Activated naive CD8-positive, alpha-beta T cell treated with anti-CD3 and anti-CD28 coated beads for 36 hours (primary cell): ENCODE measurements around the gene MXRA7. TPM values are rescaled to one million over a fixed set of nuclear protein-coding genes. Genes with fewer than 3 reads are reported as not detected.
A peak's percentile ranks its signal among the peaks of the same experiment; 100 is the strongest.
"Not testable (repeated sequence)": the region's sequence is repeated elsewhere in the genome, so short reads cannot be mapped to it uniquely, and the experiment has no call there.

ENCODE experiments used
- DNase-seq: peaks from one replicate; pipeline ENCODE4 v3.0.0; 2021
- H3K27ac Mint-ChIP-seq: one replicate; pipeline ENCODE4 v1.8.0; 2022; ENCODE audit warnings: mild to moderate bottlenecking, moderate library complexity, mixed read lengths
- H3K27me3 Mint-ChIP-seq: one replicate; pipeline ENCODE4 v1.8.0; 2022; ENCODE audit warnings: mild to moderate bottlenecking, mixed read lengths
- H3K36me3 Mint-ChIP-seq: one replicate; pipeline ENCODE4 v1.8.0; 2021; ENCODE audit warnings: mild to moderate bottlenecking, mixed read lengths
- H3K4me1 Mint-ChIP-seq: one replicate; pipeline ENCODE4 v1.8.0; 2021; ENCODE audit warnings: mixed read lengths
- H3K4me3 Mint-ChIP-seq: one replicate; pipeline ENCODE4 v1.8.0; 2022; ENCODE audit warnings: mild to moderate bottlenecking, moderate library complexity, mixed read lengths
- H3K9me3 Mint-ChIP-seq: one replicate; pipeline ENCODE4 v1.8.0; 2022; ENCODE audit warnings: mixed read lengths
- total RNA-seq, 2 experiments: library from RNA; stranded (reverse); gene quantifications; one replicate each; pipeline ENCODE4 v1.2.3, GENCODE V29; 2021

Gene MXRA7
- total RNA-seq, 2 experiments from 2014 or later: 13.7 to 14.8 TPM

- Mint-ChIP-seq H3K4me1 (peaks cover 36% of the 10 kb centered on the region), H3K36me3 (peaks cover 60% of the 10 kb centered on the region), H3K9me3 (no peaks in the 10 kb centered on the region), H3K4me3 (peak within 1 kb of the TSS; percentile 98), H3K27me3 (no peaks in the 10 kb centered on the region), H3K27ac (peak within 1 kb of the TSS; percentile 98)
- DNase-seq: peak; percentile 84
Observed at GRCh38 chr17:76726776-76727718, 16.3 kb upstream of the MXRA7 start, which contains the start of gene METTL23. Gene METTL23, plus strand, starts transcription at chr17:76726839. Its CDS starts 2,872 bp downstream, at chr17:76729711.

GRCh38 chr17:76726231-76726775 is 15.5 kb upstream of the MXRA7 start, which contains the start of gene JMJD6:
Gene JMJD6, minus strand, starts transcription at chr17:76726606. Its CDS starts 131 bp downstream, at chr17:76726475.
- peaks cover 61% of the 10 kb centered on the region for H3K36me3 Mint-ChIP-seq
- H3K27ac Mint-ChIP-seq: peak within 1 kb of the TSS; percentile 98
- H3K4me1 Mint-ChIP-seq: peaks cover 37% of the 10 kb centered on the region
- H3K4me3 Mint-ChIP-seq: peak within 1 kb of the TSS; percentile 98
- DNase-seq: peak; percentile 95
- no peaks in the 10 kb centered on the region for H3K27me3 Mint-ChIP-seq
- H3K9me3 Mint-ChIP-seq: no peaks in the 10 kb centered on the region

- Mint-ChIP-seq H3K36me3 (peaks cover 66% of the 10 kb centered on the region), H3K9me3 (no peaks in the 10 kb centered on the region), H3K4me3 (peak overlapping the region; percentile 98), H3K27ac (peak overlapping the region; percentile 94), H3K27me3 (no peaks in the 10 kb centered on the region), H3K4me1 (peaks cover 39% of the 10 kb centered on the region)
- DNase-seq: peak; percentile 80
Observed at GRCh38 chr17:76725580-76726230, 14.9 kb upstream of the MXRA7 start.

DNA sequence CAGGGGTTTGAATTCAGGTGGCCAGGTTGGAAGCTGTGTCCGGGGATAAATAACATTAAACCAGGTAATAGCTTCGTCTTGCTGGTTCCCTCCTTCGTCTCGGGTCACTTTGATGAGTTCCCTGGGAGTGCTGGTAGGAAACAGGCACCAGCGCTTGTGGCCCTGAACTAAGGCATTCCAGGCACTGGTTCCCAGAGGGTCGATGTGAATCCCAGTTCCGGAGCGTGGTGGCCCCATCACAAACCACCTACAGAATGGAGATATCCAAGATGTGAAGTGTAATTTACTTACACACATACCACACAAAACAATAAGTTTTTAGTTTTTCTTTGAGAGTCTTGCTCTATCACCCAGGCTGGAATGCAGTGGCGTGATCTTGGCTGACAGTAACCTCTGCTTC is 13.0 kb upstream of the MXRA7 start:
- peaks cover 62% of the 10 kb centered on the region for H3K36me3 Mint-ChIP-seq
- peaks cover 33% of the 10 kb centered on the region for H3K4me1 Mint-ChIP-seq
- no peak for DNase-seq
- H3K4me3 Mint-ChIP-seq: no peak overlapping the region
- peak overlapping the region; percentile 8 for H3K27ac Mint-ChIP-seq
- no peaks in the 10 kb centered on the region for H3K9me3 Mint-ChIP-seq
- no peaks in the 10 kb centered on the region for H3K27me3 Mint-ChIP-seq

DNA sequence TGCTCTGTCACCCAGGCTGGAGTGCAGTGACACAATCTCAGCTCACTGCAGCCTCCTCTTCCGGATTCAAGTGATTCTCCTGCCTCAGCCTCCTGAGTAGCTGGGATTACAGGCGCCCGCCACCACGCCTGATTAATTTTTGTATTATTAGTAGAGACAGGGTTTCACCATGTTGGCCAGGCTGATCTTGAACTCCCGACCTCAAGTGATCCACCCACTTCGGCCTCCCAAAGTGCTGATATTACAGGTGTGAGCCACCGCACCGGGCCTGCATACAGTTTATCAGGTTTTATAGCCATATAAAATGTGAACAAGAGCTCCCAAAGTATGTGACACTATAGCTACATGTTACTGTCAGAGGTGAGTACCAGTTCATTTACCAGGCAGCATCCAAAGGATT is 12.2 kb upstream of the MXRA7 start:
- peaks cover 61% of the 10 kb centered on the region for H3K36me3 Mint-ChIP-seq
- H3K4me3 Mint-ChIP-seq: peak overlapping the region; percentile 34
- not testable (repeated sequence) for H3K9me3 Mint-ChIP-seq, DNase-seq, H3K27me3 Mint-ChIP-seq
- H3K4me1 Mint-ChIP-seq: peaks cover 30% of the 10 kb centered on the region
- H3K27ac Mint-ChIP-seq: peak overlapping the region; percentile 29

GRCh38 chr17:76722279-76722678 is 11.5 kb upstream of the MXRA7 start:
- DNase-seq: no peak
- Mint-ChIP-seq H3K4me1 (peaks cover 28% of the 10 kb centered on the region), H3K36me3 (peaks cover 57% of the 10 kb centered on the region), H3K27me3 (no peaks in the 10 kb centered on the region), H3K4me3 (no peak overlapping the region), H3K9me3 (no peaks in the 10 kb centered on the region), H3K27ac (peak overlapping the region; percentile 62)

DNA sequence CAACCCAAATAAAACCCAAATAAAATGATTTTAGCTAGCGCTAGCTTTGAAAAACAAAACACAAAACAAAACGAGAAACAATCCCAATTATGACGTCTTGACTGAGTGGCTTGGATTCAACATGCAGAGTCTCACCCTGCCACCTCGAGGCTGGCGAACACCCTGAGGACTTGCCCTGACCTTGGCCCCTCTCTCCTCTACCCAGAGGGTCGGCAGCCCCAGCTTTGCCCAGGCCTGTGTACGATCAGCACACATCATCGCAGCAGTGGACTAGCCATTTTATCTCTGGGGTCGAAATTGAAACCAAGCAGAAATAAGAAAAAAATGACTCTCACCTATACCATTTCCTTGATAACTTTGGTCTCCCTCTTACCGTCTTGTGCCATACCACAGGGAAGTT is 10.7 kb upstream of the MXRA7 start:
- no peak for DNase-seq
- peaks cover 60% of the 10 kb centered on the region for H3K36me3 Mint-ChIP-seq
- peaks cover 35% of the 10 kb centered on the region for H3K4me1 Mint-ChIP-seq
- no peaks in the 10 kb centered on the region for H3K9me3 Mint-ChIP-seq
- no peak overlapping the region for H3K4me3 Mint-ChIP-seq
- H3K27ac Mint-ChIP-seq: peak overlapping the region; percentile 62
- no peaks in the 10 kb centered on the region for H3K27me3 Mint-ChIP-seq

DNA sequence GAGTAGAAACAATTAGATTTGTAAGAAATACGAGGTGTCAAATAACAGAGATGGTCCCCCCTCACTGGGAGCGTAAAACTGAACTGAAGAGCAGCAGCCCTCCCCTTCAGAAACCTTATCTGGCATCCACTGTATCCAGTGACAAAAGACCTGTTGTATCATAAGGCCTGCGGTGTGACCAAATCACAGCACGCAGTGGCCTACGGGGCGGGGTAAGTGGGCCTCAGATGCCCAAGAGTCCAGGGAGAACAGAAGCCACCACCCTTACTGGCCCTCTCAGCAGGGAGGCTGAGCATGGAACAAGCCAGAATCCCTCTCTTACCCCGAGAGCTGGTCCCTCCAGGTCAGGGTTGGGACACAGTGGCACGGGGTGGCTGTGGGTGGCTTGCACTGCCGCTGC is 10.2 kb upstream of the MXRA7 start:
- Mint-ChIP-seq H3K27ac (no peak overlapping the region), H3K9me3 (no peaks in the 10 kb centered on the region), H3K27me3 (no peaks in the 10 kb centered on the region), H3K36me3 (peaks cover 65% of the 10 kb centered on the region), H3K4me1 (peaks cover 40% of the 10 kb centered on the region), H3K4me3 (no peak overlapping the region)
- no peak for DNase-seq

DNA sequence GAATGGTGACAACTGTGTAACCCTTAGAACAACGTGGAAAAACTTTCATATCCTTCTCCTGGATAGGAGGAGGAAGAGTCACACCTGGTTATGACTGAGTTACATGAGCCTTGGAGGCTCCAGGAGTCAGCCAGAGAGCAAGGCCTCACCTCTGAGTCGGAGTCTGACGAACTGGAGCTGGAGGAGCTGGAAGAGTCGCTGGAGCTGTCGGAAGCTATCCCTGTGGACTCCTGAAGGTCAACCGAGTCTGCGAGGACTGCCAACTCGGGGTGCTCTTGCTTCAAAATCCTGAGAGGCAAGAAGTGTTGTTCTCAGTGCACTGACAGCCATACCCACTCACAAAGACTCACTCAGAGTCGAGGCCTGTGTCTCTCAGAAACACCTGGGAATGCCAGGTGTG is 9.4 kb upstream of the MXRA7 start:
- H3K9me3 Mint-ChIP-seq: no peaks in the 10 kb centered on the region
- peaks cover 44% of the 10 kb centered on the region for H3K4me1 Mint-ChIP-seq
- no peak for DNase-seq
- peaks cover 67% of the 10 kb centered on the region for H3K36me3 Mint-ChIP-seq
- H3K27ac Mint-ChIP-seq: no peak overlapping the region
- H3K4me3 Mint-ChIP-seq: no peak overlapping the region
- no peaks in the 10 kb centered on the region for H3K27me3 Mint-ChIP-seq

DNA sequence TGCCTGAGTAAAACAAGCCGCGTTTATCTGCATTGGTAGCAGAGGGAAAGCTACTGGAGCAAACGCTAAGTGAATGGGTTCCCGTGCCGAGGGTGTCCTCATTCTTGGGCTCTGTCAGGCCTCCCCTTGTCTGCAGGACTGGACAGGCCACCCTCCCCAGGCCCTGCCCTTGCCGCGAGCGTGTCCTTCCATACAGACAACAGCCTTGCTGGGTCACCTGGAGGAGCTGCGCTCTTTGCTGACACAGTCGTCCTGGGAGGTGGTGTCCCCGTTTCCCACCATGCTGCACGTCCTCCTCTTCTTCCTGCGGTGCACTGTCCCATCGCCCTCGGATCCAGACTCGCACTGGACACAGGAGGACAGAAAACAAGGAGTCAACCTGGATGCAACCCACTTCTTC is 7.8 kb upstream of the MXRA7 start:
- Mint-ChIP-seq H3K27me3 (no peaks in the 10 kb centered on the region), H3K27ac (no peak overlapping the region), H3K36me3 (peaks cover 62% of the 10 kb centered on the region), H3K4me3 (no peak overlapping the region), H3K4me1 (peaks cover 55% of the 10 kb centered on the region), H3K9me3 (no peaks in the 10 kb centered on the region)
- no peak for DNase-seq

DNA sequence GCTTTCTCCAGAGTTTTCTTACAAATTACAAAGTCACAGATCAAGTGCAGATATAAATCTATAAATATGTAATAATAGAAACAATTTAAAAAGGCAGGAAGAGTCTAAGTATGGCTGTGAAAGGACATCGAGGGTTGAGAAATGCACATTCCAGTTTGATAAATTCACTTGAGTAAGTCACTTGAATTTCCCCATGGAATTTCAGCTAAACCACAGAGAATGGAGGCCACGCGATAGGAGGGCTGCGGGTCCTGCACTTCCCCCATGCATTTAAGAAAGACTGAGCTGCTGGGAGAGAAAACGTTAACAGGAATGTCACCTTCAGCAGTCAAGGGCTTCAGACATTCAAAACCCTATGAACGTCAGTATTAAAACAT is 6.1 kb upstream of the MXRA7 start:
- DNase-seq: no peak
- no peaks in the 10 kb centered on the region for H3K9me3 Mint-ChIP-seq
- H3K4me1 Mint-ChIP-seq: peaks cover 53% of the 10 kb centered on the region
- peaks cover 52% of the 10 kb centered on the region for H3K36me3 Mint-ChIP-seq
- peak overlapping the region; percentile 77 for H3K4me3 Mint-ChIP-seq
- H3K27me3 Mint-ChIP-seq: no peaks in the 10 kb centered on the region
- peak overlapping the region; percentile 98 for H3K27ac Mint-ChIP-seq

- Mint-ChIP-seq H3K4me1 (peaks cover 48% of the 10 kb centered on the region), H3K9me3 (no peaks in the 10 kb centered on the region)
Observed at GRCh38 chr17:76716146-76716838, 5.5 kb upstream of the MXRA7 start.

GRCh38 chr17:76715496-76715830 is 4.7 kb upstream of the MXRA7 start:
- Mint-ChIP-seq H3K27me3 (no peaks in the 10 kb centered on the region), H3K36me3 (peaks cover 41% of the 10 kb centered on the region), H3K9me3 (no peaks in the 10 kb centered on the region), H3K27ac (peak overlapping the region; percentile 98), H3K4me1 (peaks cover 47% of the 10 kb centered on the region), H3K4me3 (peak overlapping the region; percentile 74)
- no peak for DNase-seq

More at GRCh38 chr17:76716146-76716838, 5.5 kb upstream of the MXRA7 start:
- Mint-ChIP-seq H3K4me3 (peak overlapping the region; percentile 77), H3K36me3 (peaks cover 47% of the 10 kb centered on the region), H3K27ac (peak overlapping the region; percentile 98), H3K27me3 (no peaks in the 10 kb centered on the region)
- DNase-seq: peak; percentile 80

GRCh38 chr17:76714822-76715495 is 4.2 kb upstream of the MXRA7 start:
- peaks cover 38% of the 10 kb centered on the region for H3K36me3 Mint-ChIP-seq
- no peaks in the 10 kb centered on the region for H3K9me3 Mint-ChIP-seq
- H3K27ac Mint-ChIP-seq: peak overlapping the region; percentile 98
- DNase-seq: peak; percentile 71
- peaks cover 47% of the 10 kb centered on the region for H3K4me1 Mint-ChIP-seq
- H3K4me3 Mint-ChIP-seq: peak overlapping the region; percentile 42
- H3K27me3 Mint-ChIP-seq: no peaks in the 10 kb centered on the region
